NT2/D1 (cell line): ENCODE data around the gene SDK1.

Experiments used
- SUZ12 ChIP-seq: IDR thresholded peaks from 2 replicates; pipeline ENCODE4 v1.6.1; 2011; ENCODE audit not compliant: insufficient read length, insufficient read depth; ENCODE audit errors: extremely low read depth
- YY1 ChIP-seq: IDR thresholded peaks from 2 replicates; pipeline ENCODE4 v1.6.1; 2011; ENCODE audit not compliant: insufficient read length, insufficient read depth
- ZNF274 ChIP-seq: IDR thresholded peaks from 2 replicates; pipeline ENCODE4 v1.6.1; 2011; ENCODE audit warnings: mild to moderate bottlenecking, low read depth, low read length

- TF ChIP-seq ZNF274 (no peak), YY1 (no peak), SUZ12 (no peak)
Measured at GRCh38 chr7:4049202-4049601, 748.1 kb downstream of the SDK1 start.
